Thymus (tissue), 11 donors: Measurements from ENCODE around the gene CDA. TPM values are rescaled to one million over a fixed set of nuclear protein-coding genes. Genes with fewer than 3 reads are reported as not detected.
A peak's percentile ranks its signal among the peaks of the same experiment; 100 is the strongest.

ENCODE experiments used
- DNase-seq, 9 donors: peaks; one replicate each; pipeline ENCODE4 v3.0.0-alpha.2; 2013; ENCODE audit warnings: low spot score in 9 of 9, low read depth in 6 of 9, missing footprints in 1 of 9
- H3K27ac ChIP-seq, 2 donors: one replicate each; pipeline ENCODE4 v1.5.1; 2013; ENCODE audit warnings: control low read depth in 1 of 2, low read depth in 1 of 2, low read length in 1 of 2, mild to moderate bottlenecking in 1 of 2, moderate library complexity in 1 of 2
- H3K27me3 ChIP-seq, 2 donors: one replicate each; pipeline ENCODE4 v1.5.1; 2013; ENCODE audit warnings: low read length in 1 of 2; ENCODE audit not compliant: control insufficient read depth in 2 of 2, insufficient read depth in 1 of 2
- H3K36me3 ChIP-seq, 2 donors: one replicate each; pipeline ENCODE4 v1.5.1; 2013; ENCODE audit warnings: low read length in 1 of 2, mild to moderate bottlenecking in 1 of 2, moderate library complexity in 1 of 2; ENCODE audit not compliant: control insufficient read depth in 2 of 2, insufficient read depth in 2 of 2
- H3K4me1 ChIP-seq, 2 donors: one replicate each; pipeline ENCODE4 v1.5.1; 2013; ENCODE audit warnings: low read length in 2 of 2; ENCODE audit not compliant: control insufficient read depth in 2 of 2, insufficient read depth in 2 of 2
- H3K4me3 ChIP-seq, 2 donors: one replicate each; pipeline ENCODE4 v1.5.1; 2013; ENCODE audit warnings: low read length in 2 of 2, control low read depth in 1 of 2, mild to moderate bottlenecking in 1 of 2
- H3K9me3 ChIP-seq, 2 donors: one replicate each; pipeline ENCODE4 v1.5.1; 2013; ENCODE audit warnings: low read length in 1 of 2, mild to moderate bottlenecking in 1 of 2; ENCODE audit not compliant: control insufficient read depth in 2 of 2, insufficient read depth in 1 of 2
- WGBS: extraction: QIAGEN DNeasy Blood & Tissue Kit; methylation state at CpG from one replicate; pipeline ENCODE4 v1.1.7; 2013; 5-methylcytosine and 5-hydroxymethylcytosine counted together
- polyA plus RNA-seq: library from polyadenylated mRNA; stranded (reverse); fragments of 200-250 nt; gene quantifications from one replicate; pipeline ENCODE4 v1.2.3, GENCODE V29; 2013
- total RNA-seq: library from RNA; stranded (reverse); fragments of 120-200 nt; gene quantifications from one replicate; pipeline ENCODE4 v1.2.4, GENCODE V29; 2013
- donor health status: healthy.

CDA gene
- total and polyA plus RNA-seq, 2 donors = 0.33 to 2.8 TPM

DNA sequence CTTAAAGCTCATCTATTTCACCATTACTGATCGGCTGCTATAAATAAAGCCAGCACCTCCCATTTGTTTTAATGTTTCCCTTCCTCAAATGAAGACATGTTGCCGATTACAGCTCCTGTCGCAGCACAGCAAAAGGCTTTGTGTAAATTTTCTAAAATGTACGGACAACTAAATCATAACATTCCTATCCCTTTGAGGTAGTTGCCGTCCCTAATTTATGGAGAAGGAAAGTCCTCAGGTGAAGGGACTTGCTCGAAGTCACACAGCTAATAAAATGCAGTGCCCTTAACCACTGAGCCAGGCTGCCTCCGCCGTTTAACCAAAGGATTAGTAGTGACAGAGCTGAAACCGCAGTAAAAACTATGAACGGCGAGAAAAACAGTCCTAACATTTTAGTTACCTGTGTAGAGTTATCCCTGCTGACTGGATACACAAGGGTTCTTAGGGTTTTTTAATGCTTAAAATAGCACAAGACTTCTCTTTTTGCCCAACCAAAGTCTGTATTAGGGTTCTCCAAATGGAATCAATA is 45.2 kb downstream of the CDA start:
- peak in 2 of 9 donors; percentile 18 to 22 for DNase-seq
- H3K27ac ChIP-seq = peak overlapping the region in 1 of 2 donors; percentile 50
- H3K36me3 ChIP-seq = peaks cover 4 to 12% of the 10 kb centered on the region in 2 donors
- 1% methylated on average over 11 of the region's 11 CpGs for WGBS
- peaks cover 0 to 3% of the 10 kb centered on the region in 2 donors for H3K9me3 ChIP-seq
- peaks cover 9 to 13% of the 10 kb centered on the region in 2 donors for H3K4me1 ChIP-seq
- peaks cover 0 to 4% of the 10 kb centered on the region in 2 donors for H3K27me3 ChIP-seq
- H3K4me3 ChIP-seq = peak overlapping the region; percentile 52 to 97

DNA sequence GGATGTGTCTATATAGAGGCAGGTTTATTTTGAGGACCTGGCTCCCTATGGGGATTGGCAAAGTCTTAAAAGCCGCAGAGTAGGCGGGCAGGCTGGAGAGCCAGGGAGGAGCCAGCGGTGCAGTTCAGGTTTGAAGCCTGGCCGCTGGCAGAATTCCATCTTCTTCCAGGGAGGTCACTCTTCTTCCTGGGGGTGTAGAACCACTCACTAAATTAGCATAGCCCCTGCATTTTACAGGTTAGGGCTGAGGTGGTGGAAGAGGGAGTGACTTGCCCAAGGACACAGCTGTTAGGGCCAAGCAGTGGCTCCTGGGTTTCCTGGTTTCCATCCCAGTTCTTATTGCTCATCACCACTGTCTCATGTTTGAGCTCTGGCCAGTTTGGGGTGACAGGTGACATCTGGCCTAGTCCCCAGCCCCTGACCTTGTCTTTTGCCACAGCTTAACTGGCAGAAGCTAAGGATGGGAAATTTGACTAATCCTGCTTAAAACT is 45.7 kb downstream of the CDA start:
- Histone ChIP-seq H3K4me1 (peaks cover 9 to 13% of the 10 kb centered on the region in 2 donors), H3K36me3 (peaks cover 4 to 17% of the 10 kb centered on the region in 2 donors), H3K4me3 (peak overlapping the region; percentile 52 to 97), H3K9me3 (peaks cover 0 to 3% of the 10 kb centered on the region in 2 donors), H3K27me3 (peaks cover 0 to 4% of the 10 kb centered on the region in 2 donors), H3K27ac (peak overlapping the region in 1 of 2 donors; percentile 50)
- WGBS = 9% methylated on average over 4 of the region's 4 CpGs
- DNase-seq = peak in 4 of 9 donors; percentile 15 to 43 (median 22)

- 97% methylated on average over 8 of the region's 8 CpGs for WGBS
- no peak for DNase-seq
- Histone ChIP-seq H3K27me3 (no peaks in the 10 kb centered on the region), H3K4me1 (peaks cover 9 to 13% of the 10 kb centered on the region in 2 donors), H3K27ac (no peak overlapping the region), H3K4me3 (no peak overlapping the region), H3K9me3 (peaks cover 0 to 3% of the 10 kb centered on the region in 2 donors), H3K36me3 (peaks cover 4 to 25% of the 10 kb centered on the region in 2 donors)
Measured at GRCh38 chr1:20636785-20637347, 48.0 kb downstream of the CDA start.

DNA sequence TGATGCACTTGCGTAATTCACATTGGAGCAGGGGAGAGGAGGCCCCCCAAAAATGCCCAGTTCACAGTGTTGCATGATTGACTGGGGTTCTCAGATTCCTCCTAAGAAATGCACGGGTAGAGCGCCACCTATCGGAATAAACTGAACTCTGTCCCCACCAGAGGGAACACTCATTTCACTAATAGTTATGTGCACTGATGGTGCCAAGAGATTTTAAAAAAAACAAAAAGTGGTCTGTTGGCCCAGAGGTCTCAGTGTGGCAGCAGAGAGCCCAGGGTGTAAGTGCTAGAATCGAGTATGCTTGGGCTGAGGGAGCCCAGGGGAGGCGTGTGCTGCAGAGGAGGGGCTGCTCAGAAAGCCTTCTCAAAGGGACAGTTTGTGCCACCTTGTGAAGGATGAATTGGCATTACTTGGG is 51.3 kb downstream of the CDA start:
- WGBS = 38% methylated on average over 6 of the region's 6 CpGs
- no peaks in the 10 kb centered on the region for H3K4me1 ChIP-seq
- no peak overlapping the region for H3K27ac ChIP-seq
- no peaks in the 10 kb centered on the region for H3K9me3 ChIP-seq
- H3K4me3 ChIP-seq = no peak overlapping the region
- no peaks in the 10 kb centered on the region for H3K27me3 ChIP-seq
- DNase-seq = peak in 6 of 9 donors; percentile 27 to 66 (median 46)
- peaks cover 8 to 30% of the 10 kb centered on the region in 2 donors for H3K36me3 ChIP-seq

- 90% methylated on average over 10 of the region's 10 CpGs for WGBS
- H3K4me1 ChIP-seq = no peaks in the 10 kb centered on the region
- H3K27ac ChIP-seq = no peak overlapping the region
- H3K9me3 ChIP-seq = no peaks in the 10 kb centered on the region
- DNase-seq = no peak
- H3K4me3 ChIP-seq = no peak overlapping the region
- peaks cover 11 to 36% of the 10 kb centered on the region in 2 donors for H3K36me3 ChIP-seq
- H3K27me3 ChIP-seq = no peaks in the 10 kb centered on the region
Measured at GRCh38 chr1:20641975-20642374, 53.1 kb downstream of the CDA start.

GRCh38 chr1:20643080-20643479 is 54.2 kb downstream of the CDA start:
- Histone ChIP-seq H3K4me3 (no peak overlapping the region), H3K9me3 (no peaks in the 10 kb centered on the region), H3K27ac (no peak overlapping the region), H3K36me3 (peaks cover 12 to 32% of the 10 kb centered on the region in 2 donors), H3K27me3 (no peaks in the 10 kb centered on the region), H3K4me1 (no peaks in the 10 kb centered on the region)
- WGBS = 85% methylated on average over 6 of the region's 6 CpGs
- no peak for DNase-seq

GRCh38 chr1:20644416-20644815 is 55.5 kb downstream of the CDA start:
- Histone ChIP-seq H3K27me3 (no peaks in the 10 kb centered on the region), H3K36me3 (peaks cover 17 to 35% of the 10 kb centered on the region in 2 donors), H3K4me3 (no peak overlapping the region), H3K4me1 (no peaks in the 10 kb centered on the region), H3K27ac (no peak overlapping the region), H3K9me3 (no peaks in the 10 kb centered on the region)
- WGBS = 98% methylated on average over 13 of the region's 13 CpGs
- no peak for DNase-seq

GRCh38 chr1:20645414-20645813 is 56.5 kb downstream of the CDA start:
- no peaks in the 10 kb centered on the region for H3K27me3 ChIP-seq
- H3K9me3 ChIP-seq = no peaks in the 10 kb centered on the region
- H3K4me3 ChIP-seq = no peak overlapping the region
- no peaks in the 10 kb centered on the region for H3K4me1 ChIP-seq
- 94% methylated on average over 14 of the region's 14 CpGs for WGBS
- no peak overlapping the region for H3K27ac ChIP-seq
- DNase-seq = no peak
- H3K36me3 ChIP-seq = peaks cover 26 to 39% of the 10 kb centered on the region in 2 donors

- Histone ChIP-seq H3K27me3 (no peaks in the 10 kb centered on the region), H3K9me3 (no peaks in the 10 kb centered on the region), H3K36me3 (peaks cover 52 to 59% of the 10 kb centered on the region in 2 donors), H3K27ac (no peak overlapping the region), H3K4me3 (no peak overlapping the region), H3K4me1 (no peaks in the 10 kb centered on the region)
- no peak for DNase-seq
- 96% methylated on average over 13 of the region's 13 CpGs for WGBS
Measured at GRCh38 chr1:20648438-20648837, 59.5 kb downstream of the CDA start.
